Ureter (tissue), 1 donor: ENCODE results near the gene GALNT9. TPM values are rescaled to one million over a fixed set of nuclear protein-coding genes. Genes with fewer than 3 reads are reported as not detected.
"Not testable (repeated sequence)": the region's sequence is repeated elsewhere in the genome, so short reads cannot be mapped to it uniquely, and the experiment has no call there.

Experiments used
- DNase-seq: peaks from one replicate; pipeline ENCODE4 v3.0.0-alpha.2; 2020; ENCODE audit warnings: low spot score
- total RNA-seq: library from RNA; stranded (reverse); gene quantifications from one replicate; pipeline ENCODE4 v1.2.4, GENCODE V29; 2023
- donor health status: DM: yes; HTN: yes; CAD: no.

GALNT9 gene
- total RNA-seq, 1 donor from 2014 or later: 0.44 TPM

DNA sequence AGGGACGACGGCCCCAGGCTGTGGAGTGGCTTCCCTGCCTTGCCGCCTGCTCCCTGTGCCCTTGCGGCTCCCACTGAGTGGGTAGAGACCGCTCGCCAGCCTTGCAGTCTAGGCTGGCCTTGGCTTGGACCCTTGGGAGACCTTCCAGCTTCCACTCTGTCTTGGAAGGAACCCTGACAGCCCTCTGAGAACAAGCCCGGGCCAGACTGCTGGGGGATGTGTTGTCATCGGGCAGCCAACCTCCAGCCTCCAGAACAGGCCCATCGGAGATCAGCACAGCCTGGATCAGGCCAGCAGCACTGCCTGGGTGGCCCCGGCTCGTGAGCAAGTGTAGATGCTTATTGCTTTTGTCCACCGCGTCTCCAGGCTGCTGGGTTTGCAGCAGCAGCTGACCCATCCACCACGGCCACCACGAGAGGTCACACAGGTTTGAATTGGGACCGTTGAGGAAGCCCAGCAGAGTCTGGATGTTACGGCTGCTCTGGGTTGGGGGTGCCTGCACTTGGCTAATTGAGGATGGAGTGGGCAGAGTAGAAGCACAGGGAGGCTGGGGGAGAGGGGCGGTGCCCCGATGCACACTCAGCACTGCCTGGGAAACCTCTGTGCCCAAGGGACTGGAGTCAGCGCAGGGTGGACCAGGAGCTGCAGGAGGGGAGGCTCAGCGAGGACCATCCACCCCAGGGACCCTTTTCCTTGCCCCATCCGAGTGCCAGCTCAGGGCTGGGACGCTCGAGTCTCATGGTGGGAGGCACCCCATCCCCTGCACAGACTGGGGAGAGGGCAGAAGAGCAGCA, 129.7 kb downstream of the GALNT9 start:
- DNase-seq: no peak

DNA sequence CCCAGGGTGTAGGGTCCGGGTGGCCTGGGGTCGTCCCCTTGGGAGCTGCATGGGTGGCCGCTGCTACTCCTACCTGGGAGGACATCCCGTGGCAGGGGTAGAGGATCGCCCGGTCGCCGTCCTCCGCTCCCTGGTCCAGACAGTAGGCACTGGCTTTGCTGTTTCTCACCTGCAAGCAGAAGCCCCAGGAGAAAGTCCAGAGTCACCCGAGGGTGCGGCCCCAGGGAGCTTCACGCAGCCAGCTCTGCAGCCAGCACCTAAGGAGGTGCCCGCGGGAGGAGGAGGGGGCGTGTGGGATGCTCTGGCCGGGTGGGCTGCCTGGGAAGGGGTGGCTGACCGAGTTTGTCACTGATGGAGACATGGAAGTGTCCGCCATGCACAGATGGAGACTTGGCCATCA, 130.3 kb downstream of the GALNT9 start:
- DNase-seq: no peak

DNA sequence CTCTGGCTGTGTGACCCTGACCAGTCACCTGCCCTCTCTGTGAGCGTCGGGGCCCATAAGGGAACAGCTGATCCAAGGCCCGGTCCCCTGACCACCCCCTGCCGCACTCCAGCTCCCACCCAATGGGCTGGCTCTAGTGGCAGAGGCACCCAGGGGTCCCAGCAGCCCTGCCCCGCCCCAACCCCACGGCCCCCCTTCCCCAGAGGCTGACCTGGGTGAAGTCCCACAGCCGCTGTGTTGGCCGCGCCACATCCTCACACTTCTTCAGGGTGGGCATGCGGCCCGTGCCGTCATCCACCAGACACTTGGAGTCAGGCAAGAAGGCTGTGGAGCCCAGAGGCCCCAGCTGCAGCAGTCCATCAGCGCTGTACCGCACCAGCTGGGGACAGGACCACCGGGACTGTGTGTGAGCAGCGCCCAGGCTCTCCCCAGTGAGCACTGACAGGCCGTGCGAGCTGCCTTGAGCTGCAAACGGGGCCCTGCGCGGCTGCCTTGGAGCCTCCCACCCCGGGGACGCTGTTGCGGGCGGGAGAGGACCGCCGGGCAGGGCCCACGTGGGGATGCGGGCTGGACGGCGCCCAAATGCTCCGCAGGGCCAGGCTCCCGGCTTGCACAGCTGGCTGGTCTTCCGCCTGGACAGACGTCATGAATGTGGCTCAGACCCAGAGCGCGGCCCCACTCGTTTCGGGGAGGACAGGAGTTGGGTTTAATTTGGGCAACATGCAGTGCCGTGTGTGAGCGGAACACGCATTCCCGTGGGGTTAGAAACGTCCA, 131.6 kb downstream of the GALNT9 start:
- no peak for DNase-seq

DNA sequence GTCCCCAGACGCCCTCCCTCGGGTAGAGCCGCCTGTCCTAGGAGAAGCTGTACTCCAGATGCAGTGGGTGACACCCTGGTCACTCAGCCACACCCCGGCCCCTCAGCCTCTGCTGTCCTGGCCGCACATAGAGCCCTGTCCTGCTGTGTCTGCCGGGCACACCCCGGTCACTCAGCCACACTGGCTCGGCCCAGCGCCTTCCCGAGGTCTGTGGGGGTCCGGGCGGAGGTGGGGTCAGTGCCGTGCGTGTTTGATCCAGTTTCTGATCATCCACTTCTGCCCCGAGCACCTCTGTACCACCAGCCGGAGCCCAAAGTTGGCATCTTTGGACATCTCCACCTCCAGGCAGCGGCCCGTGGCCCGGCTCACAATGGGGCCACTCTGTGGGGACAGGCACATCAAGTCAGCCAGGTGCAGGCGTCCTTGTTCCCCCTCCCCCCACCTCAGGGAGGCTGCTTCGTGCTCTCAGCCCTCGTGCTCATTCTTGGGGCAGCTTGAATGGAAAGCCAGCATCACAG, 132.5 kb downstream of the GALNT9 start:
- DNase-seq: no peak

DNA sequence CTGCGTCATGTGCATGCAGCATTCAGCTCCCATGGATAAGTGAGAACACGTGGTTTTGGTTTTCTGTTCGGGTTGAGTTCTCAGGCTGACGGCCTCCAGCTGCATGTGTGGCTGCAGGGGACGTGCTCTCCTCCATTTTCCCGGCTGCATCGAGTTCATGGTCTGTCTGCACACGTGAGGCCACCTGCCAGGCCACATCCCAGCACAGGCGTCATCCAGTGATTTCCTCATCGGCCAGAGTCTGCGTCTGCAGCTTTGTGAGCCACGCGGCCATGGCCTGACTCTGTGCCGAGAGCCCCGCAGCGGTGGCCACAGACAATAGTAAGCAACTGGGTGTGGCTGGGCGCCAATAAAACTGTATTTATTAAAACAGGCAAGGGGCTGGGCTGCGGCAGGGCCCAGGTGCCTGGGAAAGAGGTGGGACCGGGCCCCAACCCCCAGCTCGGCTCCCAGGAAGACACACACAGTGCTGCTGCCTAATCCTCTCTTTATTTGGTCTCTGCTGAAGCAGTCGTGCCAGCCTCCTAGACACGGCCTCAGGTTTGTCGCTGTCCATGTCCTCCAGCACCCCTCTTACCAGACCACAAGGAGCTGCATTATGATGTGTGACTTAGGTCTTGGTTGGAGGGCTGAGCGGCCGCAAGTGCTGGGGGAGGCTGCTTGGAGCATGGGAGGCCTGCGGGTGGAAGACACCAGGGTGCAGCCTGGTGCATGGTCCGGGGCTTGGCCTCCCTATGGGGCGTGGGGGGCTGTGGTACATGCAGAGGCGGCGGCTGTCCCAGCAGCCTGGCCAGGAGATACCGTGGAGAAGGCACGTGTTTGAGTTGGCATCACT, 133.1 kb downstream of the GALNT9 start:
- no peak for DNase-seq

DNA sequence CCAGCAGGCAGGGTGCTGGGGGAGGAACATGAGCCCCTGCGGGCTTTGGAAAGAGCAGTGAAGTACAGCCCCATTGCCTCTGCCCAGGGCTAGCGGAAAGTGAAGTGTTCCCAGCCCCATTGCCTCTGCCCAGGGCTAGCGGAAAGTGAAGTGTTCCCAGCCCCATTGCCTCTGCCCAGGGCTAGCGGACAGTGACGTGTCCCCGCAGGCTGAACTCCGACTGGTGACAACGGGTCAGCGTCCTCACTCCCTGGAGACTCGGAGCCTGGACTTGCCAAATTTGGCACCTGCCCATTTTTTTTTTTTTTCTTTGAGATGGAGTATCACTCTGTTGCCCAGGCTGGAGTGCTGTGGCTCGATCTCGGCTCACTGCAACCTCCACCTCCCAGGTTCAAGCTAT, 134.1 kb downstream of the GALNT9 start:
- DNase-seq: not testable (repeated sequence)

DNA sequence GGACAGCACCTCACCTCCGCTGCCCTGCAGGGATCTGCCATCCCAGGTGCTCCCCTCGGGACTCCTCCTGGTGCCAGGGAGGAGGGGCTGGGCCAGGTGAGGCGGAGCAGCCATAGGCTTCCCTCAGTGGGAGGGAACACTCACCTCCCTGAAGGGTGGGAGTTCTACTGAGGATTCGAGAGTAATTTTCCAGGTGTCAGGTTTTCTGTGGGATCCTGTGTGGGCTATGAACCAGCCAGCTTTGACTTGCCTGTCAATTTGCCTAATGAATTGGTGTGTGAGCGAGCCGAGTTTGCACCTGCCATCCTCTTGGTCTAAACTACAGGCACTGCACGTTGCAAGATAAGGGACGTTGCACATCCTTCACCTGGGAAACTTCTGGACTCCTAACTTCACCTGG, 134.8 kb downstream of the GALNT9 start:
- DNase-seq: no peak

DNA sequence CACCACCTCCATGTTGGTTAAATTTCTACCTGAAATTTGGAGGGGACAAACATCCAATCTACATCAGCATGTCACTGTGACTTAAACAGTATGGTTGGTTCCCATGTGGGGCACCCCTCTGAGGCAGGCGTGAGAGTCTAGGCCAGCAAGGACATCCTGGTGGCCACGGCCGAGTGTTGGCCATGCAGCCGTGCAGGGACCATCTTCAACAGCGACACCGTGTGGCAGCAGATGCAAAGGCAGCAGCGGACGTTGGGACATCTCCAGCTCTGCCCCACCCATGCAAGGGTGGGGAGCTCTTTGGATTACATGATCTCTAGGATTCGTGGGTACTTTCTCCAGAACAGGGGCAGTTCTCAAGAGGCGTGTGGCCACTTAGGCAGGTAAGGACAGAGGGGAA, 135.3 kb downstream of the GALNT9 start:
- DNase-seq: no peak

DNA sequence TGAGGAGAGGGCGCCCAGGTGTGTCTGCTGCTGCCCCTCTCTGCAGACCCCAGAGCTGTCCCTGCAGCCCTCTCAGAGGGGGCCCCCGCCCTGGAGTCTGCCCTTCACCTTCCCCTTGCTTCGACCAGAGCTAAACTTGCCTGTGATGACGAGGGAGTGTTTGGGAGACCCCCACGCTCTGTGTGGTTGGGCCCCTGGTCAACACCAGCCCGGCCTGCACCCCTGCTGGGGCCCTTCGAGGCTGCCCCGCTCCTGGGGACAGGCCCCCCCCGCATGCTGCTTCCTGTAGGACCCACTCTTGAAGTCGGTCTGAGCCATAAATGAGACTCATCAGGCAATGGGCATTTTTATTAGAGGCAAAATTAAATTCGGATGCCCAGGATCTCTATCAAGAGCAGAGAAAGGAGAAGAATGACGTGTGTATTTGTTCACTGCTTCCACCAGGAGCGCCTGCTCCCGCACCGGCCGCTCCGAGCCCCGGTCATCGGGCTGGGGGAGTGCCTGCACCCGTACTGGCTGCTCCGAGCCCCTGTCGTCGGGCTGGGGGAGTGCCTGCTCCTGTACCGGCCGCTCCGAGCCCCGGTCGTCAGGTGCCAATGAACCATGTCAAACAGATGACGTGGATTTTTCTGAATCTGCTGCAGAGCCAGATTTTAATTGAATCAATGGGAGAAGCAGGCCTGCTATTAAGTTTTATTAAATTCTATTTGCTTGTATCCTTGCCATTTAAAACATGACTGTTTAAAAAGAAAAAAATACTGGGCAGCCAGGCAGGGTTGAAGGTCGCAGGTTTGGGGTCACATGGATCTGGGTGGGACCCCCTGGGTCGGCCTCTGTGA, 137.5 kb downstream of the GALNT9 start:
- DNase-seq: no peak

DNA sequence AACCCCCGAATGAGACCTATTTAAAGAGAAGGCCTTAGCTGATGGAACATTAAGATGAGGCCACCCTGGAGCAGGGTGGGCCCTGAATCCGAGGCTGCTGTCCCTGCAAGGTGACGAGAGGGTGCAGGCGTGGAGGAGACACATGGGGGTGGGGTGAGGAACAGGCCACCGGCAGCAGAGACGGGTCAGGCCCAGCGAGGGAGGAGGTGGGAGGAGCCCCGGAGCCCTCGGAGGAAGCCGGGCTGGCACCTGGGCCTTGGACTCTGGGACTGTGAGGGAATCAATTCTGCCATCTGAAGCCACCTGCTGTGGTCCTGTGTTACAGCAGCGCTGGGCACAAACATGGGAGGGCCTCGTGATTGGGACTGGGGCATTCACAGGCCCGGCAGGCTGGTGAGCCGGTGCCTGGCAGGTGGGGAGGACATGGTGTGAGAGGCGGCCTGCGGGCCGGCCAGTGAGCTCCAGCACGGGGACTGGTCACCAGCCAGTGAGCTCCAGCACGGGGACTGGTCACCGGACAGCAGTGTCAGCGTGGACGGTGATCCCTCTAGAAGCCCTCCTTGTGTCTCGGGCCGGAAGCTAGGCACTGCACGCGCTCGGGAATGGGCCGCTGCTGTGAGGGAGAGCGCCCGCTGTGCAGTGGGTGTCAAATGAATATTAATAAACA, 138.4 kb downstream of the GALNT9 start:
- DNase-seq: no peak

DNA sequence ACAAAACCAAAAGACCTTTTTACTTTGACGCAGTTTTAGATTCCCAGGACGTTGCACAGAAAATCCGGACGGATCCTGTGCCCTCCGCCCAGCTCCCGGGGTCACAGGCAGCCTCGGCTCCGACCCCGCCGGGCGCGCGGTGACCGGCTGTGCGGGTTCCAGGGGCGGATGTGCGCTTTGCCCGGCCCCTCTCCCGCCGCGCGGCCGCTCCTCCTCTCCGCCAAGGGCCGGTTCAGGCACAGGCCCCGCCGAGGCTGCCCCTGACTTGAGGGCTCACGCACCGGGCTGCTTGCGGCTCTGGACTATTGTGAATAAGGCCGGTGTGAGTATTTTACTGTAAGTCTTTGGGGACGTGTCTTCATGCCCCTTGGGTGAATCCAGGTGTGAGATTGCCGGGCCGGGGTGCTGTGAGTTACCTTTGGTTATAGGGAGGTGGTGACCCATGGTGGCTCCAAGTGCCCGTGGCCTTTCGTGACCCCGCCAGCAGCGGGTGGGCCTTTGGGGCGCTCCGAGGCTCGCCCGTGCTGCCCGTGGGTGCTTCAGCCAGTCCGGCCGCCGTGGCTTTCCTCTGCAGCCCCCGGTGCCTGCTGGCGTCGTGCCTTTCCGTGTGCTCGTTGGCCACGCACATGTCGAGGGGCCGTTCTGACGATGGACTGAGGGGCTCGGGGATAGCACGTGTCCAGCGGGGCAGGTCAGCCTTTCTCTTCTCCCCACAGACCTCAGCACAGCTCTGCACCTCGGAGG, 139.2 kb downstream of the GALNT9 start:
- no peak for DNase-seq

DNA sequence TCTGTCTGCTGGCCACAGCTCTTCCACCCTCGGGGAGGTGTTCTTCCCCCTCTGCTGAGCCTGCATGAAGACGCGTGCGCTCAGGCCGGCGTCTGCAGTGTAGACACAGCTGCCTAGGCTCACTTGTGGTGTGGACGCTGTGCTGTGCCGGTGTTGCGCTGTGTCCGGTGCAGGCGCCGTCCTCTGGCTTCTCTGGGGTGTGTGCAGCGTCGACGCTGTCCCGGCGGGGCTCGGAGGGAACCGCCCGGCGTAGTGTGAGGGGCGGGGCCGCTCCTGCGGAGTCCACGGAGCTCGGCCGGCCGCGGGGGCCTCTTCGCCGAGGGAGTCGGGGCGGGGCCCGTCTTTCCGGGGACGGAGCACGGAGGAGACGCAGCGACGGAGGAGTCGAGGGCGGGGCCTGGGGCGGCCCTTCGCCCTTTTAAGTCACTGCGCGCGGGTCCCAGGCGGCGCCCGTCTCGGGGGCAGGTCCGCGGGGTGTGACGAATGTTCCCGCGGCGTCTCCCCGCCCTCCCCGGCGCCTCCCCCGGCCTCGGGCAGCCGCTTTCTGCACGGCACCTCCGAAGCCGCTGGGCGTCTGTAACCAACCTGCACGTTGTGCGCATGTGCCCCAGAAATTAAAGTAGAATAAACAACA, 139.9 kb downstream of the GALNT9 start:
- peak; percentile 91 for DNase-seq

DNA sequence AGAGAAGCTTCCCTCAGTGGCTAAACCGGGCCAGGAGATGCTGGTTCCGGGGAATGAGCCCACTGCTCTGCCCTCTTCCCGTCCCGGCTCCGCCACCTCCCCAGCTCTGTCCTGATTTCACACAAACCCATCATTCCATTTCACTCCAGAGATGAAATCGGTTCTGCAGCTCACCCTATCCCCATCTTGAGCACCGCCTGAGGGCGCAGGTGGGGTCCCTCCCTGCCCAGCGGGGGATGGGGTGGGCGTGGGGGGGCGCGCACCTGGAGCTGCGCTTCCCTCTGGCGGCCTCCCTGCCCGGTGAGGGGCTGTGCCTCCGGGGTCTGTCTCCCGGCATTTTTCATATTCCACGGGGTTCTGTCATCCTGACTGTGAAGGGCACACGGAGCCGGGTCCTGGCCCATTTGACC, 140.5 kb downstream of the GALNT9 start:
- no peak for DNase-seq

DNA sequence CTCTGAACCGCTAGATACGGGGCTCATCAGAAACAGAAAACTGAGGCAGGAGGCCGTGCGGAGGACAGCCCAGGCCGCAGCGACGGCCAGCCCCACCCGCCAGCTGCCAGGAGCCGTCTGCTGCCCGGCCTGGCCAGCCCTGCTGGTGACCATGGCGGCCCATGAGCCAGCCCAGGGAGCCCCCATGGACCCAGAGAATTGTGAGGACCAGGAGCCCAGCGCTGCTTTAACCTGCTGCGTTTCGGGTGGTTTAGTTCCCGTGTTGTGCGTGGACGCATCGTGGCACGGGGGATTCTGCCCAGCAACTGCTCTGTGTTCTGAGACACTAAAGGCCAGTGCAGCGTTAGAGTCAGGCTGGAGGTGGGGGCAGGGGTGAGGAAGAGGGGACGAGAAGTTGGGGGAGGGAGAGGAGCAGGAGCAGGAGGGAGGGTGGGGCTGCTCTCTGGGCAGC, 140.9 kb downstream of the GALNT9 start:
- DNase-seq: no peak

DNA sequence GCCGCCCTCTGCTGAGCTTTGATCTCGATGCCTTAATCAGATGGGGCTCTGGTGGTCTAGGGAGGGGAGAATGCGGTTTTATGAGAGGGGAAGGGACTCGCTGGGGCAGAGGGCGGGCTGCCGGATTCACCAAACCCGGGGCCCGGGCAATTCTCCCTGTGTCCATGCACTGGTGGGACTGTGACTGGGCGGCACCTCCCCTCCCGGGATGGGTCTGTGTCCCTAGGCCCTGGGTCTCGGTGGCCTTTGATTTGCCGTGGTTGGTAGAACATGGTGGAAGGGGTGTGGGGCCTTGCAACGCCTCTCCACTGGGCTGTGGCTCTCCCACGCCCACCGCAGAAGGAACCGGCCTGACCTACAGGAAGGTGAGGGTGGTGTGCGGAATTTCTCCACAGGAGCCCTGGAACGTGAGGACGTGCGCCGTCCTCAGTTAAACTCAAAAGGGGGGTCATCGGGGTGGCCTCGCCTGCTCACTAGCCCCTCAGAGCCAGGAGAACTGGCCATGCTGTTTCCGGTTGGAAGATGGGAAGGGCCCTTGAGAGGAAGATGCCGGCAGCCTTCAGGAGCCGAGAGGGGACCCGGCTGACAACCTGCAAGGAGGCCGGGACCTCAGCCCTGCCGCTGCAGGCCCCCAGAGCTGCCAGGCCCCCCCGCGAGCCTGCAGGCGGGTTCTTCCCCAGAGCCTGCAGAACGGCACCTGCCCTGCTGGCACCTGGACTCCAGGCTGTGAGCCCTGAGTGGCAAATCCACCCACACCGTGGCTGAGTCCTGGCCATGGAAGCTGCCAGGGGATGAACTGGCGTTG, 141.5 kb downstream of the GALNT9 start:
- DNase-seq: no peak

DNA sequence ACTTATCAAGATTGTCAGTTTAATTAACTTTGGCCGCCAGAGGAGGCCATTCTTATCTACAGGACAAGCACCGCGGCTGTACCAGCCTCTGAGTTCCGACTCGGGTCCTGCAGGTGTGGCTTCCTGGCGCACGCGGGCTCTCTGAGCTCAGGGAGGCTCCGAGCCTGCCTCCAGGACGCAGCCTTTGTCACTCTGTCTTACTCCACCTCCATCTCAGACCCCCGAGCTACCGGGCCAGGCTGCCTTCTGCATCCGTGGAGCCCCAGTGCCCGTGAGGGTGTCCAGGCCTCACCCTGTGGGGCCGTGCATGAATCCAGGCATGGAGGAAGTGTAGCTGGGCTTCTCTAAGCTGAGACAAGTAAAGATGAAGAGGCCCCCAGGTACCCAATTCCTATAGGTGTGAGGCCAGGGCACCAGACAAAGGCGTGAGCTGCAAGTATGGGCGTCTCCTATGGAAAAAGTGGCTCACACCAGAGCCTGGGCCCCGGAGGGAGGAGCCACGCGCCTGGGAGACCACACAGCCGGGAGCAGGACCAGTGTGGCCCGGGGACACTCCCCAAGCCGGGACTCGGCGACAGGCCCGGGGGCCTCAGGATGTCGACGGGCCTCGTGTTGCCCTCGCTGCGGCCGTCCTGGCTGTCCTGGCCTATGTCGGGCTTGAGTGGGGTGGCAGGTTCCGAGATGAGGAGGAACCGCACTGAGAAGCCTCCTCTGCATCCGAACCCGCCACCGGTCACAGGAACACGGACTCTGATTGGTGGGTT, 142.3 kb downstream of the GALNT9 start:
- no peak for DNase-seq

DNA sequence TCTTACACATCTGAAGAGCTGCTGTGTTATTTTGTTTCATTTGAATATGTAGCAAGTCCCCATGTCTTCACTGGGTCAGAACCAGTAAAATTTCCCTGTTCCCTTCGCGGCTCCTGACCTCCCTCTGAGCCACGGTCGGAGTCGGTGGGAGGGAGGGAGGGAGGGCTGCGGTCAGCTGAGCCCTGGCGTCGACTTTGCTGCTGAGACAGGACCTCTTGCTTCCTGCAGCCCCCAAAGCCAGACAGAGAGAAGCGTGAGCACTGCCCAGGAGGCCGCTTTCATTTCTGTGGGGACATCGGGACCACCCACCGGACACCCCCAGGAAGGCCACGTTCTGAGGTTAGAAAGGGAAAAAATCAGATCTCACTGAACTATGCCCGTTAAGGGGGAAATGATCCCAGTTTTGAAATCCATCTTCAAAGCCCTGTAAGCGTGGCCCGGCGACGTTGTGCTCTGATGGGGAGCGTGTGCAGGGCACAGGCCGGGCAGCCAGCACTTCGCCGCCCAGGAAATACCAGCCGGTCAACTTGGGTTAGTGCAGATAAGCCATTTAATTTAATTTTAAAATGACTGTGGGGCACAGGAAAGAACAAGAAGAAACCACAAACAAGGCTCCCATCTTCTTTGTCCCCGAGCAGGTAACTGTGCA, 143.1 kb downstream of the GALNT9 start:
- DNase-seq: no peak
